Gastrocnemius medialis (tissue), 4 donors: Measurements from ENCODE around the gene ENTR1.

ENCODE experiments used
- CTCF ChIP-seq, 5 experiments: fragments of 450-650 bp in 3 of 5; fragments of 200-600 bp in 2 of 5; sonication (generic) in 2 of 5; IDR thresholded peaks in 4 of 5; conservative IDR thresholded peaks in 1 of 5; 1 replicate in 4 of 5; 2 replicates in 1 of 5; pipeline ENCODE4 v1.5.1; 2016 to 2019; ENCODE audit warnings: antibody characterized with exemption in 5 of 5, mild to moderate bottlenecking in 3 of 5, moderate library complexity in 3 of 5
- POLR2A ChIP-seq, 2 donors: fragments of 450-650 bp; IDR thresholded peaks; one replicate each; pipeline ENCODE4 v1.6.1; 2017; ENCODE audit warnings: antibody characterized with exemption in 2 of 2, mild to moderate bottlenecking in 2 of 2, moderate library complexity in 2 of 2

GRCh38 chr9:136432591-136432990, 22.2 kb upstream of the ENTR1 start:
- TF ChIP-seq POLR2A (IDR thresholded peaks at IDR 0.05), result no peak
- TF ChIP-seq CTCF (IDR thresholded peaks at IDR 0.05 in 4 of 5, conservative IDR thresholded peaks at IDR 0.05 in 1 of 5), result no peak
